Adipocyte (in vitro differentiated cells): ENCODE results near the gene KRT83.

Experiments
- DNase-seq: peaks from one replicate; pipeline ENCODE4 v3.0.0-alpha.2; 2015; ENCODE audit warnings: low read depth
- H3K27me3 ChIP-seq: replicated peaks from 2 replicates; pipeline ENCODE4 v1.7.0; 2013; ENCODE audit warnings: mild to moderate bottlenecking, low read length, moderate library complexity; ENCODE audit not compliant: control insufficient read depth, insufficient read depth
- H3K36me3 ChIP-seq: 2 replicates; pipeline ENCODE4 v1.7.0; 2013; ENCODE audit warnings: low read length, mild to moderate bottlenecking, moderate library complexity; ENCODE audit not compliant: control insufficient read depth, insufficient read depth, severe bottlenecking
- H3K4me1 ChIP-seq: 2 replicates; pipeline ENCODE4 v1.7.0; 2013; ENCODE audit warnings: mild to moderate bottlenecking, low read length, moderate library complexity; ENCODE audit not compliant: control insufficient read depth, insufficient read depth
- H3K4me3 ChIP-seq: 2 replicates; pipeline ENCODE4 v1.7.0; 2013; ENCODE audit warnings: mild to moderate bottlenecking, low read length, moderate library complexity
- H3K9ac ChIP-seq: 2 replicates; pipeline ENCODE4 v1.7.0; 2013; ENCODE audit warnings: mild to moderate bottlenecking, low read length, moderate library complexity
- H3K9me3 ChIP-seq: 2 replicates; pipeline ENCODE4 v1.7.0; 2013; ENCODE audit warnings: mild to moderate bottlenecking, low read length, moderate library complexity; ENCODE audit not compliant: control insufficient read depth

Gene KRT83

GRCh38 chr12:52279422-52280318 is 41.5 kb downstream of the KRT83 start:
- peak overlapping the region; percentile 48 for H3K9ac ChIP-seq
- H3K4me1 ChIP-seq, result peaks cover 33% of the 10 kb centered on the region
- peak overlapping the region; percentile 39 for H3K4me3 ChIP-seq
- DNase-seq, result peak; percentile 46
- H3K36me3 ChIP-seq, result no peaks in the 10 kb centered on the region
- H3K9me3 ChIP-seq, result no peaks in the 10 kb centered on the region
- no peaks in the 10 kb centered on the region for H3K27me3 ChIP-seq

GRCh38 chr12:52278575-52279421 is 42.4 kb downstream of the KRT83 start:
- H3K9ac ChIP-seq, result peak overlapping the region; percentile 61
- DNase-seq, result peak; percentile 88
- H3K36me3 ChIP-seq, result no peaks in the 10 kb centered on the region
- peaks cover 3% of the 10 kb centered on the region for H3K27me3 ChIP-seq
- H3K4me3 ChIP-seq, result peak overlapping the region; percentile 39
- H3K4me1 ChIP-seq, result peaks cover 33% of the 10 kb centered on the region
- H3K9me3 ChIP-seq, result no peaks in the 10 kb centered on the region

- H3K27me3 ChIP-seq, result peaks cover 3% of the 10 kb centered on the region
- no peak overlapping the region for H3K9ac ChIP-seq
- no peaks in the 10 kb centered on the region for H3K9me3 ChIP-seq
- H3K4me1 ChIP-seq, result peaks cover 33% of the 10 kb centered on the region
- H3K4me3 ChIP-seq, result no peak overlapping the region
- H3K36me3 ChIP-seq, result no peaks in the 10 kb centered on the region
- DNase-seq, result no peak
Observed at GRCh38 chr12:52277486-52278245, 43.5 kb downstream of the KRT83 start.

- Histone ChIP-seq H3K36me3 (no peaks in the 10 kb centered on the region), H3K27me3 (peaks cover 3% of the 10 kb centered on the region), H3K4me1 (peaks cover 22% of the 10 kb centered on the region), H3K4me3 (no peak overlapping the region), H3K9ac (no peak overlapping the region), H3K9me3 (peaks cover 14% of the 10 kb centered on the region)
- DNase-seq, result no peak
Observed at GRCh38 chr12:52275686-52276085, 45.5 kb downstream of the KRT83 start.

- peaks cover 3% of the 10 kb centered on the region for H3K27me3 ChIP-seq
Observed at GRCh38 chr12:52274521-52275120, 46.6 kb downstream of the KRT83 start, which contains the start of gene KRT86. KRT86 (plus strand) TSS chr12:52274645; CDS start chr12:52301917, 27,272 bp downstream.

GRCh38 chr12:52271158-52271557 is 50.0 kb downstream of the KRT83 start:
- H3K36me3 ChIP-seq, result no peaks in the 10 kb centered on the region
- H3K4me3 ChIP-seq, result no peak overlapping the region
- no peak overlapping the region for H3K9ac ChIP-seq
- H3K9me3 ChIP-seq, result peaks cover 14% of the 10 kb centered on the region
- peak; percentile 36 for DNase-seq
- H3K4me1 ChIP-seq, result no peaks in the 10 kb centered on the region
- H3K27me3 ChIP-seq, result peaks cover 3% of the 10 kb centered on the region

More at GRCh38 chr12:52274521-52275120, 46.6 kb downstream of the KRT83 start, which contains the start of gene KRT86:
- peaks cover 11% of the 10 kb centered on the region for H3K4me1 ChIP-seq
- no peak within 1 kb of the TSS for H3K9ac ChIP-seq
- H3K4me3 ChIP-seq, result no peak within 1 kb of the TSS
- no peaks in the 10 kb centered on the region for H3K36me3 ChIP-seq
- H3K9me3 ChIP-seq, result peaks cover 14% of the 10 kb centered on the region
- DNase-seq, result no peak

- Histone ChIP-seq H3K9me3 (peaks cover 14% of the 10 kb centered on the region), H3K9ac (no peak overlapping the region), H3K36me3 (no peaks in the 10 kb centered on the region), H3K4me3 (no peak overlapping the region), H3K4me1 (peaks cover 1% of the 10 kb centered on the region), H3K27me3 (peaks cover 3% of the 10 kb centered on the region)
- DNase-seq, result no peak
Observed at GRCh38 chr12:52270541-52271070, 50.6 kb downstream of the KRT83 start.

GRCh38 chr12:52268212-52268611 is 53.0 kb downstream of the KRT83 start:
- Histone ChIP-seq H3K9me3 (peaks cover 14% of the 10 kb centered on the region), H3K36me3 (no peaks in the 10 kb centered on the region), H3K4me1 (peaks cover 5% of the 10 kb centered on the region), H3K27me3 (peaks cover 11% of the 10 kb centered on the region), H3K9ac (no peak overlapping the region), H3K4me3 (no peak overlapping the region)
- no peak for DNase-seq

- no peak for DNase-seq
- no peak overlapping the region for H3K9ac ChIP-seq
- H3K4me1 ChIP-seq, result peaks cover 5% of the 10 kb centered on the region
- no peak overlapping the region for H3K4me3 ChIP-seq
- peaks cover 15% of the 10 kb centered on the region for H3K27me3 ChIP-seq
- peaks cover 14% of the 10 kb centered on the region for H3K9me3 ChIP-seq
- no peaks in the 10 kb centered on the region for H3K36me3 ChIP-seq
Observed at GRCh38 chr12:52267699-52268098, 53.5 kb downstream of the KRT83 start.

- peaks cover 20% of the 10 kb centered on the region for H3K27me3 ChIP-seq
- H3K9ac ChIP-seq, result no peak overlapping the region
- peaks cover 14% of the 10 kb centered on the region for H3K9me3 ChIP-seq
- no peaks in the 10 kb centered on the region for H3K36me3 ChIP-seq
- H3K4me3 ChIP-seq, result no peak overlapping the region
- H3K4me1 ChIP-seq, result peaks cover 5% of the 10 kb centered on the region
- DNase-seq, result no peak
Observed at GRCh38 chr12:52267266-52267665, 53.9 kb downstream of the KRT83 start.
